Hematopoietic multipotent progenitor cell treated with erythropoietin and hydrocortisone succinate and interleukin-3 and kit ligand, for 4 days (in vitro differentiated cells): ENCODE measurements around the gene AIF1L.

Experiments used
- DNase-seq: peaks from one replicate; pipeline ENCODE4 v3.0.0-alpha.2; 2015

Gene AIF1L

GRCh38 chr9:131078427-131079366 is 17.6 kb upstream of the AIF1L start:
- no peak for DNase-seq

- DNase-seq: no peak
Observed at GRCh38 chr9:131080589-131080988, 15.7 kb upstream of the AIF1L start.

- DNase-seq: no peak
Observed at GRCh38 chr9:131081868-131082267, 14.5 kb upstream of the AIF1L start.

GRCh38 chr9:131082774-131083512 is 13.4 kb upstream of the AIF1L start:
- no peak for DNase-seq

GRCh38 chr9:131084661-131085369 is 11.5 kb upstream of the AIF1L start:
- no peak for DNase-seq

GRCh38 chr9:131085370-131086122 is 10.8 kb upstream of the AIF1L start:
- DNase-seq: no peak

- no peak for DNase-seq
Observed at GRCh38 chr9:131087354-131087893, 8.9 kb upstream of the AIF1L start.

GRCh38 chr9:131090025-131090787 is 6.1 kb upstream of the AIF1L start:
- DNase-seq: no peak

GRCh38 chr9:131091352-131091992 is 4.9 kb upstream of the AIF1L start:
- no peak for DNase-seq

- DNase-seq: no peak
Observed at GRCh38 chr9:131092030-131092429, 4.3 kb upstream of the AIF1L start.

GRCh38 chr9:131092548-131093440 is 3.5 kb upstream of the AIF1L start:
- DNase-seq: no peak

GRCh38 chr9:131094015-131094414 is 2.3 kb upstream of the AIF1L start:
- DNase-seq: no peak

- no peak for DNase-seq
Observed at GRCh38 chr9:131094622-131095021, 1.7 kb upstream of the AIF1L start.

- DNase-seq: peak; percentile 73
Observed at GRCh38 chr9:131095666-131096268, 564 bp upstream of the AIF1L start.

GRCh38 chr9:131097126-131097947 is 1.0 kb downstream of the AIF1L start:
- DNase-seq: no peak

GRCh38 chr9:131097948-131098278 is 1.6 kb downstream of the AIF1L start:
- no peak for DNase-seq

GRCh38 chr9:131098391-131099101 is 2.2 kb downstream of the AIF1L start:
- DNase-seq: peak; percentile 42

GRCh38 chr9:131099102-131099606 is 2.8 kb downstream of the AIF1L start:
- no peak for DNase-seq
